Measurements from ENCODE around the gene PLXNA2.

Gene PLXNA2

DNA sequence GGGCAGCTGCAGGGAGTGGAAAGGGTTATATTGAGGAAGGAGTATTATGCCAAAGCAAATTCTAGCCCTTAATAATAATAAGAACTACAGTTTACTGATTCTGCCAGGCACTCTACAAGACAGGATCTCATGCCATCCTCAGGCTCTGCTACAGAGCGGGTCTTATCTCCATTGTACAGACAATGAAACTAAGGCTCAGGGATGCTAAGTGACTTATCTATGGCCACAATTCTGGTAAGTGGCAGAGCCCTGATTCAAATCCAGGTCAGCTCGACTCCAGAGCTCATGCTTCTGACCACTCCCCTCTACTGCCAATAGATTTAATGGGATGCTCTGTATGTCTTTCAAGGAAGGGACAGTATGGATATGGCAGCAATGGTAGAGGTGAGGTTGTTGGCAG, 187.1 kb downstream of the PLXNA2 start:
- no peak for ATAC-seq
- TF ChIP-seq TCF4 (CRISPR knock-in tag; IDR thresholded peaks at IDR 0.05; ENCODE audit: borderline replicate concordance) (no peak), CSDC2 (CRISPR knock-in tag; IDR thresholded peaks at IDR 0.05) (no peak), PPARA (CRISPR knock-in tag; IDR thresholded peaks at IDR 0.05; ENCODE audit: borderline replicate concordance) (no peak), ZNF565 (CRISPR knock-in tag; conservative IDR thresholded peaks at IDR 0.05; ENCODE audit: low read depth) (no peak), ZC3H10 (CRISPR knock-in tag; IDR thresholded peaks at IDR 0.05) (no peak), ISL1 (CRISPR knock-in tag; IDR thresholded peaks at IDR 0.05) (no peak), ZFP3 (CRISPR knock-in tag; IDR thresholded peaks at IDR 0.05) (no peak), CSRNP3 (CRISPR knock-in tag; IDR thresholded peaks at IDR 0.05) (no peak), BACH2 (CRISPR knock-in tag; IDR thresholded peaks at IDR 0.05; ENCODE audit: borderline replicate concordance) (no peak), OSR1 (CRISPR knock-in tag; IDR thresholded peaks at IDR 0.05) (no peak)

DNA sequence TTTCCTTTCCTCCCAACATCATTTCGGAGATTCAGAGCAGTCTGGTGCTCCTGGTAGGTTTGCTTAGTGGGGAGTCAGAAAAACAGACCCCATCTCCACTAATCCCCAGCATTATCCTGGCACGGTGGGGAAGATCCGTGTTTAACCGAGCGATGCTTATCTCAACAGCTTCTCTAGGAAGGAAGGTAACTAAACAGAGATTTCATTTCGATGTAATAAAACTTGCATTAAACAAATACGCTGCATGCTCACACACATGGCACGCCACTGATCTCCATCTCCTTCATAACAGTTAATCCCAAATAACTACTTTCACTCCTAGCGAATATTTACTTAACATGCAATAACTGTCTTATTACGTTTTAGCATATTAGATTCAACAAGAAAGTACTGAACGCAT, 188.6 kb downstream of the PLXNA2 start:
- ATAC-seq = no peak
- no peak for TF ChIP-seq TSHZ2 (CRISPR knock-in tag; IDR thresholded peaks at IDR 0.05)
- no peak for TF ChIP-seq POU6F1 (CRISPR knock-in tag; IDR thresholded peaks at IDR 0.05; ENCODE audit: borderline replicate concordance, low read depth)
- no peak for TF ChIP-seq RARB (CRISPR knock-in tag; IDR thresholded peaks at IDR 0.05)
- TF ChIP-seq GLIS3 (CRISPR knock-in tag; IDR thresholded peaks at IDR 0.05) = no peak

DNA sequence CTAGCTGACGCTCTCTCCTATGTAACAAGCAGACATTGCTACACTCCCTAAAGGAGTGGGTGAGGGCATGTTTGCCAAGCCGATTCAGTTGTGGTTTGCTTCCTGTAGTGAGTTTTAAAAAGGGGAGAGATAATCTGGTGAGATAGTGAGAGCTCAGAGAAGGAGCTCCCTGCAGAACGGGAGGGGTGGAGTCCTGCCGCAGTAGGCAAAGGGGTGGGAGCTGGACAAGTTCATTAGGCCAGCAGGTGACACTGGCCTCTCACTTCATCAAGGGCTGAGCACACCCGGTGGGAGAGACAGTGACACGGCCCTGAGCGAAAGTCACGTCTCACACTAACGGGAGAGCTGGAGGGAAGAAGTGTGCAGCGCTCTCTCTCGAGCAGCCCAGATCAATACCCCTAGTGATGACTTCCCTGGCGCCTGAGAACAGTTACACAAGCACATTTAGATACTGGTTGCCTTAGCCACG, 189.2 kb downstream of the PLXNA2 start:
- TF ChIP-seq TCF4 (CRISPR knock-in tag; IDR thresholded peaks at IDR 0.05; ENCODE audit: borderline replicate concordance) (no peak), CSDC2 (CRISPR knock-in tag; IDR thresholded peaks at IDR 0.05) (no peak), ESRRG (CRISPR knock-in tag; IDR thresholded peaks at IDR 0.05) (no peak), PPARA (CRISPR knock-in tag; IDR thresholded peaks at IDR 0.05; ENCODE audit: borderline replicate concordance) (no peak), ZNF565 (CRISPR knock-in tag; conservative IDR thresholded peaks at IDR 0.05; ENCODE audit: low read depth) (no peak), ZFP30 (CRISPR knock-in tag; IDR thresholded peaks at IDR 0.05) (no peak), ARNTL (CRISPR knock-in tag; IDR thresholded peaks at IDR 0.05; ENCODE audit: borderline replicate concordance, low read depth) (no peak), OSR1 (CRISPR knock-in tag; IDR thresholded peaks at IDR 0.05) (no peak), TOX (CRISPR knock-in tag; IDR thresholded peaks at IDR 0.05; ENCODE audit: borderline replicate concordance) (no peak), POU6F1 (CRISPR knock-in tag; IDR thresholded peaks at IDR 0.05; ENCODE audit: borderline replicate concordance, low read depth) (no peak), CSRNP3 (CRISPR knock-in tag; IDR thresholded peaks at IDR 0.05) (no peak), TSHZ2 (CRISPR knock-in tag; IDR thresholded peaks at IDR 0.05) (no peak), ZC3H10 (CRISPR knock-in tag; IDR thresholded peaks at IDR 0.05) (no peak), SNAI2 (CRISPR knock-in tag; IDR thresholded peaks at IDR 0.05) (no peak), GLIS3 (CRISPR knock-in tag; IDR thresholded peaks at IDR 0.05) (no peak), ZNF8 (CRISPR knock-in tag; IDR thresholded peaks at IDR 0.05) (no peak), PATZ1 (CRISPR knock-in tag; IDR thresholded peaks at IDR 0.05; ENCODE audit: borderline replicate concordance) (no peak)
- no peak for ATAC-seq
